DOHH2 (cell line): ENCODE measurements around the gene RAB40C.

Experiments
- H3F3A ChIP-seq: fragments of 200-600 bp; sonication (generic), shearing (Covaris generic); 2 replicates; pipeline ENCODE4 v1.6.0; 2016; ENCODE audit warnings: antibody characterized with exemption, mild to moderate bottlenecking; ENCODE audit not compliant: control insufficient read depth, insufficient read depth
- H3K27ac ChIP-seq: fragments of 200-600 bp; sonication (generic); 2 replicates; pipeline ENCODE4 v1.5.1; 2014; ENCODE audit warnings: low read depth, mild to moderate bottlenecking, low read length, moderate library complexity
- H3K27me3 ChIP-seq: fragments of 200-600 bp; sonication (generic); 2 replicates; pipeline ENCODE4 v1.6.1; 2014; ENCODE audit warnings: mild to moderate bottlenecking, low read length, mixed read lengths; ENCODE audit not compliant: control insufficient read depth
- H3K36me3 ChIP-seq: fragments of 200-600 bp; sonication (generic); 2 replicates; pipeline ENCODE4 v1.6.1; 2014; ENCODE audit warnings: mild to moderate bottlenecking, low read length, moderate library complexity, mixed read lengths; ENCODE audit not compliant: control insufficient read depth
- H3K4me1 ChIP-seq: fragments of 200-600 bp; sonication (generic); 2 replicates; pipeline ENCODE4 v1.6.1; 2014; ENCODE audit warnings: mild to moderate bottlenecking, low read length, mixed read lengths; ENCODE audit not compliant: control insufficient read depth
- H3K4me2 ChIP-seq: fragments of 200-600 bp; sonication (generic); 2 replicates; pipeline ENCODE4 v1.6.0; 2014; ENCODE audit warnings: mild to moderate bottlenecking, low read length, moderate library complexity
- H3K4me3 ChIP-seq: fragments of 200-600 bp; sonication (generic); 2 replicates; pipeline ENCODE4 v1.5.1; 2014; ENCODE audit warnings: mild to moderate bottlenecking, low read length, mixed read lengths
- H3K79me2 ChIP-seq: fragments of 200-600 bp; sonication (generic); 2 replicates; pipeline ENCODE4 v1.6.1; 2014; ENCODE audit warnings: mild to moderate bottlenecking, low read length, mixed read lengths; ENCODE audit not compliant: control insufficient read depth
- H3K9me2 ChIP-seq: fragments of 200-600 bp; sonication (generic); replicated peaks from 2 replicates; pipeline ENCODE4 v1.6.1; 2014; ENCODE audit warnings: mild to moderate bottlenecking, low read length, mixed read lengths; ENCODE audit not compliant: control insufficient read depth
- H3K9me3 ChIP-seq: fragments of 200-600 bp; sonication (generic); 2 replicates; pipeline ENCODE4 v1.6.1; 2014; ENCODE audit warnings: antibody characterized with exemption, low read length, mixed read lengths; ENCODE audit not compliant: control insufficient read depth, insufficient read depth
- H4K20me1 ChIP-seq: fragments of 200-600 bp; sonication (generic); 2 replicates; pipeline ENCODE4 v1.6.0; 2014; ENCODE audit warnings: low read depth, mild to moderate bottlenecking, antibody characterized with exemption, low read length, moderate library complexity; ENCODE audit not compliant: control insufficient read depth, insufficient read depth
- CTCF ChIP-seq: fragments of 200-600 bp; sonication (generic); IDR thresholded peaks from one replicate; pipeline ENCODE4 v1.5.1; 2014; ENCODE audit warnings: antibody characterized with exemption, mild to moderate bottlenecking, low read depth, low read length; ENCODE audit not compliant: poor library complexity, severe bottlenecking
- EZH2phosphoT487 ChIP-seq: fragments of 200-600 bp; sonication (generic); IDR thresholded peaks from 2 replicates; pipeline ENCODE4 v1.6.1; 2017; ENCODE audit warnings: borderline replicate concordance, mild to moderate bottlenecking, antibody characterized with exemption, low read length, moderate library complexity, mixed read lengths

RAB40C gene

GRCh38 chr16:661184-661821, 71.4 kb downstream of the RAB40C start:
- H3K4me3 ChIP-seq = peak overlapping the region; percentile 30; the same call in 1 of the 2 replicates
- H3K27ac ChIP-seq = no peak overlapping the region
- no peaks in the 10 kb centered on the region for H3F3A ChIP-seq
- no peaks in the 10 kb centered on the region for H3K79me2 ChIP-seq
- no peaks in the 10 kb centered on the region for H3K27me3 ChIP-seq
- H3K9me2 ChIP-seq = no peaks in the 10 kb centered on the region
- no peaks in the 10 kb centered on the region for H3K9me3 ChIP-seq
- peak overlapping the region; percentile 38; the same call in 1 of the 2 replicates for H3K4me2 ChIP-seq
- TF ChIP-seq CTCF = peak; percentile 27
- no peak for TF ChIP-seq EZH2phosphoT487
- H3K36me3 ChIP-seq = peaks cover 64% of the 10 kb centered on the region
- H3K4me1 ChIP-seq = peaks cover 12% of the 10 kb centered on the region
- H4K20me1 ChIP-seq = no peaks in the 10 kb centered on the region

- Histone ChIP-seq H3K4me3 (no peak overlapping the region), H3K79me2 (no peaks in the 10 kb centered on the region), H3F3A (no peaks in the 10 kb centered on the region), H3K27ac (no peak overlapping the region), H3K27me3 (no peaks in the 10 kb centered on the region), H3K9me3 (no peaks in the 10 kb centered on the region), H3K9me2 (no peaks in the 10 kb centered on the region), H3K4me1 (peaks cover 12% of the 10 kb centered on the region), H3K36me3 (peaks cover 63% of the 10 kb centered on the region), H4K20me1 (no peaks in the 10 kb centered on the region), H3K4me2 (no peak overlapping the region)
- TF ChIP-seq CTCF (no peak), EZH2phosphoT487 (no peak)
Measured at GRCh38 chr16:662095-662494, 72.2 kb downstream of the RAB40C start.

- 0 out of 2 replicates have a peak, but pooled peaks cover 3% of the 10 kb centered on the region for H3K79me2 ChIP-seq
- H3K27me3 ChIP-seq = no peaks in the 10 kb centered on the region
- H3K9me3 ChIP-seq = no peaks in the 10 kb centered on the region
- no peaks in the 10 kb centered on the region for H3K9me2 ChIP-seq
- H3K36me3 ChIP-seq = peaks cover 65% of the 10 kb centered on the region
- H3K4me2 ChIP-seq = no peak overlapping the region
- no peaks in the 10 kb centered on the region for H4K20me1 ChIP-seq
- H3K27ac ChIP-seq = no peak overlapping the region
- H3F3A ChIP-seq = 0 out of 2 replicates have a peak, but pooled peaks cover 2% of the 10 kb centered on the region
- no peak overlapping the region for H3K4me3 ChIP-seq
- H3K4me1 ChIP-seq = peaks cover 15% of the 10 kb centered on the region
- TF ChIP-seq EZH2phosphoT487 (no peak), CTCF (no peak)
Measured at GRCh38 chr16:662597-662996, 72.7 kb downstream of the RAB40C start.
